K562 (cell line): ENCODE measurements around the gene SCN1B. TPM values are rescaled to one million over a fixed set of nuclear protein-coding genes. Genes with fewer than 3 reads are reported as not detected.

Experiments used
- ATAC-seq: fragments of 200-7000 bp; cut with Tn5 transposase; 3 replicates; pipeline ENCODE4 v1.9.1; 2020; ENCODE audit warnings: moderate library complexity
- BruUV-seq: library from RNA; stranded (reverse); fragments of 400-500 nt; replicated peaks from 2 replicates; lab custom pipeline; 2021; lab: Mats Ljungman, UMichigan
- CTCF ChIA-PET: fragments of 300-600 bp; formaldehyde crosslinking; extraction: SDS; loops from one replicate; lab custom pipeline; 2021; ENCODE audit warnings: low intra/inter-chr PET ratio; lab: Yijun Ruan, JAX
- POLR2A ChIA-PET: fragments of 300-600, 350-650 bp; sonication (Branson Sonifier 250); formaldehyde crosslinking; extraction: SDS; loops from one replicate; lab custom pipeline; 2021; ENCODE audit warnings: antibody characterized with exemption, inconsistent platforms; lab: Yijun Ruan, JAX
- DNase-seq, 4 experiments: peaks; one replicate each; pipeline versions ENCODE4 v3.0.0 to v3.0.0-alpha.2; 2011 to 2018; ENCODE audit warnings: low spot score in 3 of 4, mixed read lengths in 3 of 4; ENCODE audit errors: extremely low read depth in 1 of 4
- FAIRE-seq: peaks from 2 replicates; lab custom pipeline; 2011; peaks lifted over from hg19 to GRCh38; lab: Jason Lieb, UNC
- H2AFZ ChIP-seq: 2 replicates; pipeline ENCODE4 v1.6.0; 2011; ENCODE audit warnings: low read depth, low read length, control low read depth, inconsistent platforms
- H3K27ac ChIP-seq: fragments of 200-600 bp; 3 replicates; pipeline ENCODE4 v1.8.0; 2011; ENCODE audit warnings: low read depth, mild to moderate bottlenecking, control low read depth, inconsistent platforms, low read length, moderate library complexity, mixed read lengths; ENCODE audit errors: extremely low read depth
- H3K27me3 ChIP-seq, 2 experiments: fragments of 300-600 bp in 1 of 2; 2 replicates in 1 of 2; 3 replicates in 1 of 2; pipeline versions ENCODE4 v1.6.0 to v1.8.0; 2011; ENCODE audit warnings: inconsistent platforms in 2 of 2, low read length in 2 of 2, mild to moderate bottlenecking in 1 of 2, mixed read lengths in 1 of 2, moderate library complexity in 1 of 2; ENCODE audit not compliant: control insufficient read depth in 2 of 2, insufficient read depth in 2 of 2
- H3K36me3 ChIP-seq: fragments of 300-600 bp; 3 replicates; pipeline ENCODE4 v1.8.0; 2011; ENCODE audit warnings: mild to moderate bottlenecking, low read length, inconsistent platforms; ENCODE audit not compliant: control insufficient read depth, insufficient read depth
- H3K4me1 ChIP-seq, 2 experiments: fragments of 200-600 bp in 1 of 2; replicated peaks in 1 of 2; 2 replicates in 1 of 2; 3 replicates in 1 of 2; pipeline versions ENCODE4 v1.5.1 to v1.8.0; 2011; ENCODE audit warnings: inconsistent platforms in 2 of 2, low read length in 2 of 2, mild to moderate bottlenecking in 1 of 2, mixed read lengths in 1 of 2, moderate library complexity in 1 of 2; ENCODE audit not compliant: control insufficient read depth in 2 of 2, insufficient read depth in 2 of 2
- H3K4me2 ChIP-seq: 2 replicates; pipeline ENCODE4 v1.6.1; 2011; ENCODE audit warnings: low read length, control low read depth, inconsistent platforms, mixed read lengths; ENCODE audit not compliant: insufficient read depth
- H3K4me3 ChIP-seq: fragments of 200-600 bp; sonication (generic), shearing (Covaris generic); 2 replicates; pipeline ENCODE4 v1.5.1; 2016; ENCODE audit warnings: control low read depth, inconsistent platforms
- H3K79me2 ChIP-seq: fragments of 200-600 bp; 3 replicates; pipeline ENCODE4 v1.8.0; 2011; ENCODE audit warnings: low read length, inconsistent platforms; ENCODE audit not compliant: control insufficient read depth, insufficient read depth
- H3K9ac ChIP-seq, 2 experiments: 2 replicates each; pipeline versions ENCODE4 v1.6.0 to v1.6.1; 2011; ENCODE audit warnings: low read depth in 2 of 2, low read length in 2 of 2, control low read depth in 1 of 2, inconsistent platforms in 1 of 2, mild to moderate bottlenecking in 1 of 2, mixed read lengths in 1 of 2; ENCODE audit not compliant: insufficient read depth in 1 of 2
- H3K9me1 ChIP-seq: one replicate; pipeline ENCODE4 v1.6.0; 2011; ENCODE audit warnings: inconsistent platforms, mild to moderate bottlenecking, low read length, moderate library complexity; ENCODE audit not compliant: control insufficient read depth, insufficient read depth
- H3K9me3 ChIP-seq: replicated peaks from 2 replicates; pipeline ENCODE4 v1.5.1; 2011; ENCODE audit warnings: low read depth, low read length, inconsistent platforms; ENCODE audit not compliant: control insufficient read depth, insufficient read depth
- H4K20me1 ChIP-seq: replicated peaks from 2 replicates; pipeline ENCODE4 v1.6.1; 2011; ENCODE audit warnings: low read length, inconsistent platforms, mixed read lengths; ENCODE audit not compliant: control insufficient read depth, insufficient read depth
- JUNB ChIP-seq: fragments of 450-650 bp; formaldehyde crosslinking; conservative IDR thresholded peaks from 2 replicates; pipeline ENCODE4 v1.4.0; 2020; ENCODE audit warnings: mild to moderate bottlenecking
- LEF1 ChIP-seq: fragments of 450-650 bp; IDR thresholded peaks from 2 replicates; pipeline ENCODE4 v1.6.1; 2016; ENCODE audit warnings: mild to moderate bottlenecking
- MAZ ChIP-seq, 2 experiments: fragments of 450-650 bp in 1 of 2; sonication (generic) in 1 of 2; formaldehyde crosslinking; IDR thresholded peaks in 1 of 2; conservative IDR thresholded peaks in 1 of 2; 2 replicates each; pipeline versions ENCODE4 v1.4.0 to v1.5.0; 2020; ENCODE audit warnings: mild to moderate bottlenecking in 1 of 2, missing genetic modification reagents in 1 of 2
- RBFOX2 ChIP-seq: fragments of 200-400 bp; formaldehyde crosslinking; IDR thresholded peaks from 2 replicates; pipeline ENCODE4 v1.6.1; 2017; ENCODE audit warnings: low read depth, mild to moderate bottlenecking, low read length, moderate library complexity
- SMC3 ChIP-seq: conservative IDR thresholded peaks from 2 replicates; pipeline ENCODE4 v1.6.1; 2011; ENCODE audit warnings: low read depth, low read length, improper control_type of control experiment; ENCODE audit not compliant: insufficient read depth
- SPI1 ChIP-seq: IDR thresholded peaks from 2 replicates; pipeline ENCODE4 v1.6.1; 2011; ENCODE audit warnings: low read depth, low read length, control low read depth, borderline replicate concordance
- SRF ChIP-seq, 2 experiments: fragments of 250-450, 450-650 bp in 1 of 2; sonication (Bioruptor Pico) in 1 of 2; sonication (generic) in 1 of 2; formaldehyde crosslinking; IDR thresholded peaks; 2 replicates each; pipeline versions ENCODE4 v1.5.0 to v1.5.1; 2020 to 2022; ENCODE audit warnings: mild to moderate bottlenecking in 1 of 2, missing genetic modification reagents in 1 of 2
- TOE1 ChIP-seq, 2 experiments: fragments of 450-650 bp in 1 of 2; sonication (generic) in 1 of 2; formaldehyde crosslinking in 1 of 2; IDR thresholded peaks; 2 replicates each; pipeline versions ENCODE4 v1.7.1 to v1.8.0; 2016 to 2022; ENCODE audit warnings: borderline replicate concordance in 2 of 2, mild to moderate bottlenecking in 2 of 2, antibody characterized with exemption in 1 of 2, inconsistent platforms in 1 of 2, low read depth in 1 of 2, missing genetic modification reagents in 1 of 2, moderate library complexity in 1 of 2
- TSC22D4 ChIP-seq: fragments of 450-650 bp; IDR thresholded peaks from 2 replicates; pipeline ENCODE4 v1.6.1; 2016; ENCODE audit warnings: missing genetic modification characterization, missing biosample characterization, control low read depth
- WGBS: fragments of 100-300 bp; shearing (Covaris generic); methylation state at CpG from one replicate; pipeline ENCODE4 v1.1.6; 2016; ENCODE audit warnings: low coverage, mixed read lengths; ENCODE audit not compliant: insufficient coverage; ENCODE audit errors: missing lambda C conversion rate; 5-methylcytosine and 5-hydroxymethylcytosine counted together
- in situ Hi-C: fragments of 300-500 bp; cut with MboI; formaldehyde crosslinking; loops from 4 replicates; pipeline ENCODE4 v1.15.0; 2018; ENCODE audit warnings: inconsistent platforms, mixed read lengths
- intact Hi-C: fragments of 100-400 bp; cut with micrococcal nuclease; formaldehyde crosslinking; loops from 2 replicates; pipeline ENCODE4 v1.14.2; 2022
- polyA plus RNA-seq, 8 experiments: library from polyadenylated mRNA; depleted of rRNA in 4 of 8; stranded (reverse) in 5 of 8; unstranded in 3 of 8; fragments of >200 nt; fragmentation: Nextera tagmentation in 2 of 8; fragmentation: Illumina TruSeq in 1 of 8; extraction: Ambion mirVana in 2 of 8; extraction: Trizol in 1 of 8; gene quantifications; 2 replicates each; pipeline versions ENCODE4 v1.2.1 to v1.2.3, GENCODE V29; 2011 to 2014; ENCODE audit warnings: inconsistent platforms in 1 of 8, missing spikeins in 1 of 8
- total RNA-seq, 7 experiments: library from RNA; depleted of rRNA in 6 of 7; stranded (reverse); fragments of >200 nt in 6 of 7; fragmentation: Illumina TruSeq in 2 of 7; extraction: Trizol in 2 of 7; gene quantifications; 2 replicates each; pipeline versions ENCODE4 v1.2.1 to v1.2.3, GENCODE V29; 2011 to 2021; ENCODE audit warnings: low replicate concordance in 1 of 7
- TF ChIP-seq, protein P1 (sequence below), 3 experiments: IDR thresholded peaks in 2 of 3; conservative IDR thresholded peaks in 1 of 3; 2 replicates each; pipeline ENCODE4 v1.5.1; 2011 to 2012; ENCODE audit warnings: low read length in 3 of 3, mild to moderate bottlenecking in 3 of 3, control low read depth in 2 of 3, improper control_type of control experiment in 1 of 3, inconsistent platforms in 1 of 3, low read depth in 1 of 3, mixed read lengths in 1 of 3, moderate library complexity in 1 of 3; ENCODE audit not compliant: insufficient read depth in 2 of 3

The SCN1B gene
- total and polyA plus RNA-seq, 9 of the 15 experiments (the other 6 are each of a cell fraction or from before 2014, with no cell fraction given) = 0.03 to 2.5 (median 0.91) TPM

GRCh38 chr19:35043906-35044305, 13.6 kb downstream of the SCN1B start:
- 60% methylated on average over 14 of the region's 14 CpGs for WGBS
- Histone ChIP-seq H3K4me1 (peaks cover 21 to 41% of the 10 kb centered on the region in 2 experiments), H2AFZ (no peak overlapping the region), H3K27me3 (no peaks in the 10 kb centered on the region), H3K27ac (no peak overlapping the region), H4K20me1 (no peaks in the 10 kb centered on the region), H3K9me3 (no peaks in the 10 kb centered on the region), H3K9me1 (no peaks in the 10 kb centered on the region), H3K36me3 (no peaks in the 10 kb centered on the region), H3K9ac (0 out of 4 replicates have a peak overlapping the region, but pooled peaks of 1 of the 2 experiments have one; percentile 50), H3K79me2 (no peaks in the 10 kb centered on the region), H3K4me2 (no peak overlapping the region), H3K4me3 (no peak overlapping the region)
- BruUV-seq = no TSS peak
- in situ Hi-C loops = no loop called here
- DNase-seq = no peak
- intact Hi-C loops = loop anchor here (2.0 to 10.0 kb wide), 2 partner anchors 51 to 71 kb away; no protein-coding TSS in a partner anchor
- TF ChIP-seq TSC22D4 = 0 out of 2 replicates have a peak, but pooled peaks have one; percentile 12
- TF ChIP-seq RBFOX2 = no peak
- POLR2A ChIA-PET = interaction anchor here (0.8 to 1.3 kb wide), 4 partner anchors 12 to 49 kb away, joined by 3 to 8 read pairs (median 4); no protein-coding TSS in a partner anchor
- ATAC-seq = no peak
- CTCF ChIA-PET = interaction anchor here (1.4 to 2.0 kb wide), 3 partner anchors 23 to 92 kb away, joined by 5 to 13 read pairs (median 5); partner anchors contain the start of gene LGI4
- no peak for FAIRE-seq

DNA sequence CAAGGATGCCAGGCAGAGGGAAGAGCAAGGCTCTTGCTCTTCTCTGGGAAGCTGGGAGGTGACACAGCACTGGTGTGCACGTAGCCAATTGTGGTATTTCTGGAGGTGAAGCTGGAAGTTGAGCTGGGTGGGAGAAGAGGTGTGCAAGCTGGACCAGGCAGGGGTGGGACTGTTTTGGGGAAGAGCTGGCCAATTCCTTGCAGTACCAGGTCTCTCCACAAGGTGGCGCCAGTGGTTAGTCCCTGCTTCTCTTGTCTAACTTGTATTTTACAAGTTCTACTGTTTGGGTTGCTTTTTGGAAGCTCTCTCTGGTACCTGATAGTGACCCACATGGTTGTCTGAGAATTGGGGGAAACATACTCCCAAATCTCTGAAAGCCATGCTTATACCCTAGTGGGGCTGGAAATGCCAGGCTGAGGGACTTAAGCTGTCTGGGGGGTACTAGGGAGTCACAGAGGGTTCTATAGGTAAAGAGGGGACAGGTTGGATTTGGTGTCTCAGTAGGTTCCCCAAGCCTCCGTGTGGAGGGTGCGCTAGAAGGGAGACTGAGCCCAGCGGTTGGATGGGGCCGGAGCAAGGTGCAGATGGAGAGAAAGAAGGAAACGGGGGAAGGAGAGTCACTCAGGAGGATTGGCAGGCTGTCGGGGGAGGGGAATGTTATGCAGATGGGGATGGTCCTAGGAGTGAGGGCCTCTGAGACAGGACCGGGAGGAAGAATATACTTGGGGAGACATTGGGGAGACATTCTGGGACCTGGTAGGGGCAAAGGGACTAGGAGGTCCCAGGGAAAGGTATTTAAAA, 14.2 kb downstream of the SCN1B start:
- peak; percentile 74 to 80 (median 77) for DNase-seq
- Histone ChIP-seq H3K27ac (no peak overlapping the region), H3K36me3 (no peaks in the 10 kb centered on the region), H3K9me3 (no peaks in the 10 kb centered on the region), H3K9me1 (no peaks in the 10 kb centered on the region), H3K9ac (no peak overlapping the region), H2AFZ (no peak overlapping the region), H3K4me3 (no peak overlapping the region), H3K79me2 (no peaks in the 10 kb centered on the region), H3K27me3 (0 out of 5 replicates have a peak, but pooled peaks cover 0 to 4% of the 10 kb centered on the region in 2 experiments), H4K20me1 (no peaks in the 10 kb centered on the region), H3K4me1 (peaks cover 21 to 40% of the 10 kb centered on the region in 2 experiments), H3K4me2 (no peak overlapping the region)
- POLR2A ChIA-PET = interaction anchor here (0.8 to 1.3 kb wide), 4 partner anchors 13 to 49 kb away, joined by 3 to 8 read pairs (median 4); no protein-coding TSS in a partner anchor
- CTCF ChIA-PET = interaction anchor here (1.4 to 2.0 kb wide), 3 partner anchors 23 to 91 kb away, joined by 5 to 13 read pairs (median 5); partner anchors contain the start of gene LGI4
- in situ Hi-C loops = no loop called here
- ATAC-seq = no peak
- 26% methylated on average over 7 of the region's 9 CpGs for WGBS
- peak; percentile 93 for FAIRE-seq
- no TSS peak for BruUV-seq
- intact Hi-C loops = loop anchor here (2.0 to 10.0 kb wide), 2 partner anchors 50 to 72 kb away; no protein-coding TSS in a partner anchor
- TF ChIP-seq TOE1 (IDR thresholded peaks at IDR 0.05; ENCODE audit: borderline replicate concordance) = no peak
- TF ChIP-seq TOE1 (CRISPR knock-in tag; IDR thresholded peaks at IDR 0.05; ENCODE audit: borderline replicate concordance, low read depth) = no peak
- peak; percentile 61 for TF ChIP-seq SMC3
- TF ChIP-seq, protein P1, sequence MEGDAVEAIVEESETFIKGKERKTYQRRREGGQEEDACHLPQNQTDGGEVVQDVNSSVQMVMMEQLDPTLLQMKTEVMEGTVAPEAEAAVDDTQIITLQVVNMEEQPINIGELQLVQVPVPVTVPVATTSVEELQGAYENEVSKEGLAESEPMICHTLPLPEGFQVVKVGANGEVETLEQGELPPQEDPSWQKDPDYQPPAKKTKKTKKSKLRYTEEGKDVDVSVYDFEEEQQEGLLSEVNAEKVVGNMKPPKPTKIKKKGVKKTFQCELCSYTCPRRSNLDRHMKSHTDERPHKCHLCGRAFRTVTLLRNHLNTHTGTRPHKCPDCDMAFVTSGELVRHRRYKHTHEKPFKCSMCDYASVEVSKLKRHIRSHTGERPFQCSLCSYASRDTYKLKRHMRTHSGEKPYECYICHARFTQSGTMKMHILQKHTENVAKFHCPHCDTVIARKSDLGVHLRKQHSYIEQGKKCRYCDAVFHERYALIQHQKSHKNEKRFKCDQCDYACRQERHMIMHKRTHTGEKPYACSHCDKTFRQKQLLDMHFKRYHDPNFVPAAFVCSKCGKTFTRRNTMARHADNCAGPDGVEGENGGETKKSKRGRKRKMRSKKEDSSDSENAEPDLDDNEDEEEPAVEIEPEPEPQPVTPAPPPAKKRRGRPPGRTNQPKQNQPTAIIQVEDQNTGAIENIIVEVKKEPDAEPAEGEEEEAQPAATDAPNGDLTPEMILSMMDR (IDR thresholded peaks at IDR 0.05 in 2 of 3, conservative IDR thresholded peaks at IDR 0.05 in 1 of 3; ENCODE audit: insufficient read depth in 2 of 3, low read depth in 1 of 3, low read length in 3 of 3) = peak; percentile 88 to 98 (median 89)
- no peak for TF ChIP-seq JUNB
- TF ChIP-seq LEF1 = no peak
- TF ChIP-seq SRF (CRISPR knock-in tag; IDR thresholded peaks at IDR 0.05) = no peak
- 0 out of 4 replicates have a peak, but pooled peaks of 1 of the 2 experiments have one; percentile 40 for TF ChIP-seq MAZ (CRISPR knock-in tag; conservative IDR thresholded peaks at IDR 0.05 in 1 of 2, IDR thresholded peaks at IDR 0.05 in 1 of 2)
- TF ChIP-seq SPI1 = 0 out of 2 replicates have a peak, but pooled peaks have one; percentile 42
